Measurements from ENCODE around the gene HORMAD2.
"Not testable (repeated sequence)": the region's sequence is repeated elsewhere in the genome, so short reads cannot be mapped to it uniquely, and the experiment has no call there.

The HORMAD2 gene

DNA sequence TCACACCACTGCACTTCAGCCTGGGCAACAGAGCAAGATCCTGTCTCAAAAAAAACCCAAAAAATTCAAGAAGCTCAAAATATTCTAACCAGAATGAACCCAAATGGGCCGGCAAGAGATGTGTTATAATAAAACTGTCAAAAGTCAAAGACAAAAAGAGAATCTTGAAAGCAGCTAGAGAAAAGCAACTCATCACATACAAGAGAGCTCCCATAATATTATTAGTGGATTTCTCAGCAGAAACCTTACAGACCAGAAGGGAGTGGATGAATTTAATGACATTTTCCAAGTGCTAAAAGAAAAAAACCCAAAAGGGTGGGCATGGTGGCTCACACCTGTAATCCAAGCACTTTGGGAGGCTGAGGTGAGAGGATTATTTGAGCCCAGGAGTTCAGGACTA is 22.9 kb upstream of the HORMAD2 start:
- DNase-seq = no peak

DNA sequence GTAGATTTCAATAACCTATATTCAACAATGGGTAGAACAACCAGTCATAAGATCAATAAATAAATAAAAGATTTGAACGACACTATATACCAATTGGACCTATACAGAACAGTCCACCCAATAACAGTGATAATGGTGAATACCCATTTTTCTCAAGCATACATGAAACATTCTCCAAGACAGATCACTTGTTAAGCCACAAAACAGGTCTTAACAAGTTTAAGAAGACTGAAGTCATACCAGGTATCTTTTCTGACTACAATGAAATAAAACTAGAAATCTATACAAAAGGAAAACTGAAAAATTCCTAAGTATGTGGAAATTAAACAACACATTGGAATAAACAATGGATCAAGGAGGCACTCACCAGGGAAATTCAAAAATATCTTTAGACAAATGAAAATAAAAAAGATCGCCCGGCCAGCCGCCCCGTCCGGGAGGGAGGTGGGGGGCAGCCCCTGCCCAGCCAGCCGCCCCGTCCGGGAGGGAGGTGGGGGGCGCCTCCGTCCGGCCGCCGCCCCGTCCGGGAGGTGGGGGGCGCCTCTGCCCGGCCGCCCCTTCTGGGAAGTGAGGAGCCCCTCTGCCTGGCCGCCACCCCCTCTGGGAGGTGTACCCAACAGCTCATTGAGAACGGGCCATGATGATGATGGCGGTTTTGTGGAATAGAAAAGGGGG is 20.8 kb upstream of the HORMAD2 start:
- DNase-seq = not testable (repeated sequence)

DNA sequence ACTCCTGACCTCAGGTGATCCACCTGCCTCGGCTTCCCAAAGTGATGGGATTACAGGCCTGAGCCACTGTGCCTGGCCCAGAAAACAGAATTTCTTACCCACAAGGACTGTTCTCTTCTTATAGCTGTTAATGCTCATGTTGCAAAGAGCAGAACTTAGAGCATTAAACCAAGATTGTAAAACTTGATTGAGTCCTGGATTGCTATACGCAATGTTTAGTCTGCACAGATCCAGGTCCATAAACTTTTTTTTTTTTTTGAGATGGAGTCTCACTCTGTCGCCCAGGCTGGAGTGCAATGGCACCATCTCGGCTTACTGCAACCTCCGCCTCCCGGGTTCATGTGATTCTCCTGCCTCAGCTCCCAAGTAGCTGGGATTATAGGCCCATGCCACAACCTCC is 19.2 kb upstream of the HORMAD2 start:
- DNase-seq = not testable (repeated sequence)

DNA sequence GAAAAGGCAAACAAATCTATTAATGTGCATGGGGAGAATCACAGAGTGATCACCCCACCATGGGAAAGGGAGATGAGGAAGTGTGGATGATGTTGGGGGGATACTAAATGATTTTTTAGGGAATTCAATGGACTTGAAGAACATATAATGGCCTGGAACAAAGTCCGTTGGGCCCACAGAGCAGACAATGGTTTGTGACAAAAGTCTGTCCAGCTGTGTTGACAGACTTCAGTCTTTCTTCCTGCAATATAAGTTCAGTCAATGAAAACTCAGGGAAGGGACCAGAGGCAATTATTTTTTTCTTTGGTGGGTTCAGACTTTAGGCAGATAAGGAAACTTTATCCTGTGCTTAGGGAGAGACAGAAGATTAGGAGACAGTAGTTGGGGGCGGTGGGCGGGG is 18.0 kb upstream of the HORMAD2 start:
- DNase-seq = no peak

DNA sequence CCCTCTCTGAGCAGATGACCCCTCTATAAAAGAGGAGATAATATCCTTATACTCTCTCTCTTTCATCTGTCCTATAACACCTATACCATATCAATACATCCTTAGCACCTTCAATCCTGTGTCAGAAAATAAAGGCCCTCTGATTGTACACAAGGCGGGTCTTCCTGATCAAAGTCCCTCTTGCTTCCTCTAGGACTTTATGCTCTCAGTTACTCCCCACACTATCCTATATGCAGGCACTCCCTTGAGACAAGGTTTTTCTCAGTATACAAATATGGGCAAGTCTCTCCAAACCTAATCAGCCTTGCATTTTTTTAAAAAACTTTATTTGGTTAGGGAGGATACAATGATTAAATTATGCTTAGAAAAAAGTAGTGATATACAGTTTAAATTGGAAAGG is 17.3 kb upstream of the HORMAD2 start:
- DNase-seq = no peak

DNA sequence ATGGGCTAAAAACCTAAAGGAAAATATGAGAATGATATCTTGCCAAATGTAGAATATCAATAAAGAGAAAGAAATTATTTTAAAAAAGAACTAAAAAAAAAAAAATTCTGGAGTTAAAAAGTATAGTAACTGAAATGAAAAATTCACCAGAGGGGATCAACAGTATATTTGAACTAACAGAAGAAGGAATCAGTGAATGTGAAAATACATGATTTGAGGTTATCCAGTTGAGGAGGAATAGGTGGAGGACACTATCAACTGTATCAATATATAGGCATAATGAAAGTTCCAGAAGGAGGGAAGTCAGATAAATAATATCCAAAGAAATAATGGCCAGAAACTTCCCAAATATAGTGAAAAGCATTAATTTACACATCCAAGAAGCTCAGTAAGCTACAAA is 16.1 kb upstream of the HORMAD2 start:
- DNase-seq = no peak

DNA sequence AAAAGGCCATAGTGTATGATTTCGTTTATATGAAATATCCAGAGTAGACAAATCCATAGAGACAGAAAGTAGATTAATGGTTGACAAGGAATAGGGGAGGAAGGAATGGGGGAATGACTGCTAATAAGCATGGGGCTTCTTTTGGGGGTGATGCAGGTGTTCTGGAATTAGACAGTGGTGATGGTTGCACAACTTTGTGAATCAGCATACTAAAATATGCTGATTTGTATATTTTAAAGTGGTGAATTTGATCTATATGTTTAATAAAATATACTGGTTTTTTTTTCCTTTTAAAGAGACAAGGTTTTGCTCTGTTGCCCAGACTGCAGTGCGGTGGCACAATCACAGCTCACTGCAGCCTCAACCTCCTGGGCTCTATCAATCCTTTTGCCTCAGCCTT is 6.5 kb upstream of the HORMAD2 start:
- DNase-seq = no peak

DNA sequence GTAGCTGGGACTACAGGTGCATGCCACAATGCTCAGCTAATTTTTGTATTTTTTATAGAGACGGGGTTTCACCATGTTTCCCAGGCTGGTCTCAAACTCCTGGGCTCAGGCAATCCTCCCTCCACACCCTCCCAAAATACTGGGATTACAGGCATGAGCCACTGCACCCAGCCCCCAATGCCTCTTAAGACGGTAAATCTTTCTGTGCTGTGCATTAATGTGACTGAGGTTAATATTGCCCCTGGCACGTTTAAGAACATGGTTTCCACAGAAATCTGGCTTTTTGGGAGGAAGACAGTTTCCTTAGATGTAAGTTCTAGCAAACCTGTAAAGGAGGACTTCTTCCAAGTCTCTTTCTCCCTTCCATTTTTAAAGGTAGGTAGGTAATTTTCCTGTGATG is 6.1 kb upstream of the HORMAD2 start:
- DNase-seq = no peak

DNA sequence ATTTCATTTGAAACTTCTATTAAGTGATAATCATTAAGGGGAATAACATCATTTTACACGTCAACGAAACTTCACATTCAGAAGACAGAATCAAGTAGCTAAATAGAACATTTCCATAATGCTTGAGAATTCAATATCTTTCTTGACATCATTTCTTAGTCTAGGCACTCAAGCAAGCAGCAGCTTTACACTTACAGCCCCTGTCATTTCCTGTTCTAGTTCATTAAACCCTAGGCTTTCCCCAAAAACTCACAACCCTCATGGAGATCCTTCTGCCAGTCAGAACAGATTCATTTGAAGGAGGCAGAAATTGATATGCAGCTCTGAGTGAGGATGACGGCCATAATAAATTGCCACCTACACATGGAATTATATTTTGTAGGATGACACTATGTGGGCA is 5.3 kb upstream of the HORMAD2 start:
- no peak for DNase-seq

DNA sequence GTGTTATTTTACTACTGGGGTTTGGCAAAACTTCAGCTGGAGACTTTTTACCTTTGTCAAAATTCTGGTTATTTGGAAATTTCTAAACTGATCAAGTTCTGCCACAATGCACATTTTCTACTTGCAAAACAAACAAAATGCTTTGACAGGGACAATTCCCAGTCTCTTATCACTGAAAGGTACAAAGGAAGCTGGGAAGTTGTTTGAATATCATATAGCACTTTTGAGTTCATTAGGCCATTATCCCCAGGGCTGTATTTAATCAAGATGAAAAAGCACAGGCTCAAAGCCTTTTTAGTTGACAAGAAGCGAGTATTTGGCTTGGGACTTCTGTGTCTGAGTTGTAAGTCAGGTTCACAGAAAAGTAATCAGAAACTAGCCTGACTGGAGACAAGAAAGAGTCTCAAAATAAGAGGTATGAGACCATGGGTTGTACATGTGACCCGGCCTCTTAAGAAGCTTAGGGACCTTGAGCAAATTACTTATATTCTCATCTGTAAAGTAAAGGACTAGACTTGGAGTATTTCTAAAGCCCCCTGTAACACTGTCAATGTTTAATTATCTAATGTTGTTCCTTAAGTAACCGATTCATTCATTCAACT is 2.9 kb upstream of the HORMAD2 start:
- DNase-seq = no peak

DNA sequence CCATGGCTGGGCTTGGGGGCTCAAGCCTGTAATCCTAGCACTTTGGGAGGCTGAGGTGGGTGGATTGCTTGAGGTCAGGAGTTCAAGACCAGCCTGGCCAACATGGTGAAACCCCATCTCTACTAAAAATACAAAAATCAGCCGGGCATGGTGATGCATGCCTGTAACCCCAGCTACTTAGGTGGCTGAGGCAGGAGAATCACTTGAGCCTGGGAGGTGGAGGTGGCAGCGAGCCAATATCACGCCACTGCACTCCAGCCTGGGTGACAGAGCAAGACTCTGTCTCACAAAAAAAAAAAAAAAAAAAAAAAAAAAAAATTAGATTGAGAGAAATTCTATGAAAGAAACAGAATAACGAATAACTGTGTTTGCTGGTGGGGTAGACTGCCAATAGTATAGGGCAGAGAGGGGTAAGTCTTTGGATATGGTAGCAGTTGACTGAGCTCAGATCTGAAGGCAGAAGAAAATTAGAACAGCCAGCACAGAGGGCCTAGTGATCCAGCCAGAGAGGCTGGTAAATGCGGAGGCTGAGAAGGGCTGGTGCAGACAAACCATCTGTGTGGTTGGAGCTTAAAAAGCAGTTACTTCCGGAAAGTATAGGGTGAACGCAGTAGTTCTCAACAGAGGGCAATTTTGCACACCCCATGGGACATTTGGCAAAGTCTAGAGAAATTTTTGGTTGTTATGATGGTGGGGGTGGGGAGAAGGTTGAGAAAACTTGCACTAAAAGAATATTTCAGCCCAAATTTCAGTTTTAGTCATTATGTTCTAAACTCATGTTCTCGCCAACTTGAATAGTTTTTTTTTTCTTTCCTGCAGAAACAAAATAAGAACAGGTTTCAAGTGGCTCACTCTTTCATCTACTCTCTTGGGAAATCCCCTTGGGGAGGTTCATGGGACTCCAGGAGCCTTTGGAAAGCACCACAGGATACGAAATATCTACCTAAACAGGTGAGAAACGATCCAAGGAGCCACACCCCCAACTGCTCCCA is 1.6 kb upstream of the HORMAD2 start:
- DNase-seq = no peak

DNA sequence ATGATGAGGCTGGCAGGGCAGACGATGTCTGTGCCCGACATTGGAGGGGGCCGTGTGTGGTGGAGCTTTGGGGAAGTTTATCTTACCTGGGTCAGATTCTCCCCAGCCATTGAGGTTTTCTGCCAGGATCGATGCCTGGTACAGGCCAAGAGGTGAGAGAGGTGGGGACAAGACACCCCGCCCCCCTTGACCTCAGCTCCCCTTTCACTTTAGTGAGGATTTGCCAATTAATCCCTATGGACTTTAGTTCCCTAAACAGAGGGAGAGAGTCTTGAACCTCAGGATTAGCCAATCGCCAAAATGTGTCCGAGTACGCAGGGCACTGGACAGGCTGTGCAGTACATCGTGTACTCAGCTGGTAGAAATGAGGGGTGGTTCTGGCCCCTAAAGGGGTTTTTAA is 541 bp downstream of the HORMAD2 start:
- no peak for DNase-seq

DNA sequence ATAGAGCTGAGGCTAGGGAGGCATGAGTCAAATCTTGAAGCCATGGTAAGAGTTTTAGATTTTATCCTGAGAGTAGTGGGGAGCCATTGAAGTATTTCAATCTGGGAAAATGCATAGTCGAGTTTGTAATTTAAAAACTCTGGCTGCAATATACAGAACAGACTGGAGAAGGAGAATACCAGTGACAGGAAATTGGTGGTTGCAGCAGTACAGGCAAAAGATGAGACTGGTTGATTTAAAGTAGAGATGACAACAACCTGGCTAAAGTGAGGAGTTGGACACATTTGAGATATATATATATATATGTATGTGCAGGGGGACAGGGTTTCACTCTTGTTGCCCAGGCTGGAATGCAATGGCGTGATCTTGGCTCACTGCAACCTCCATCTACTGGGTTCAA is 6.2 kb downstream of the HORMAD2 start:
- DNase-seq = no peak

DNA sequence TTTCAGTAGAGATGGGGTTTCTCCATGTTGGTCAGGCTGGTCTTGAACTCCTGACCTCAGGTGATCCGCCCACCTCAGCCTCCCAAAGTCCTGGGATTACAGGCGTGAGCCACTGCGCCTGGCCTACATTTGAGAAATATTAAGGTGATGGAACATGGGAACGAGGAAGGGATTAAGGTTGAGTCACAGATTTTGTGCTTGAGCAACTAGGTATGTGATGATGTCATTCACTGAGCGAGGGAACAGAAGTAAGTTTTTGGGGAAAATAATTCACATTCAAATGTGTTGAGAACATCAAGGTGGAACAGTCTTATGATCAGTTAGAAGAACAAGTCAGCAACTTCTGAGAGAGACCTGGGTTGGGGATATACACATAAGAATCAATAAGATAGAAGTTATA is 6.8 kb downstream of the HORMAD2 start:
- DNase-seq = not testable (repeated sequence)

DNA sequence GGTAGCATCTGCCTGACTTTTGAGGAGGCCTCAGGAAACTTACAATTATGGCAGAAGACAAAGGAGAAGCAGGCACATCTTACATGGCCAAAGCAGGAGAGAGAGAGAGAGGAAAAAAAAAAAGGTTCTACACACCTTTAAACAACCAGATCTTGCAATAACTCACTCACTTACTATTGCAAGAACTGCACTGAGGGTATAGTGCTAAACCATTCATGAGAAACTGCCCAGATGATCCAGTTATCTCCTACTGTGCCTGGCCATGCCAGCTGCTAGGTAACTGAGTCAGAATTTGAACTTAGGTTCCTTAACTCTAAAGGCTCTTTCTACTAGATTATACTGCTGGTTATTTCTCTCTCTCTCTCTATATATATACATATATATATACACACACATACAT is 7.3 kb downstream of the HORMAD2 start:
- no peak for DNase-seq

DNA sequence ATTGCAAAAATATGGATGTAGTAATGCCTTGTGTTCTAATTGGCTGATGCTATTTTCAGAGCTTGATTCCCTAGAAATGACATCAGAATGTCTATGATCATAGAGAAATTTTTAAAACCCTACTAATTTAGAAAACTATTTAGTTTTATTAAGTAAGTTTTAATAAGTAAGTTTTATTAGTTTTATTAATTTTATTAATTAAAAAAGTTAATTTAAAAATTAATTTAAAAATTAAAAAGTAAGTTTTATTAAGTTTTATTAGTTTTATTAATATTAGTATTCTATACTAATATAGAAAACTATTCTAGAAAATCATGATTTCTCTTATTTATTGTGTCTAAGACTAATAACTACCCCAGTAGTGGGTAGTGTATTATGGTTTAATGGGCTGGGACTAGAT is 8.2 kb downstream of the HORMAD2 start:
- DNase-seq = no peak

DNA sequence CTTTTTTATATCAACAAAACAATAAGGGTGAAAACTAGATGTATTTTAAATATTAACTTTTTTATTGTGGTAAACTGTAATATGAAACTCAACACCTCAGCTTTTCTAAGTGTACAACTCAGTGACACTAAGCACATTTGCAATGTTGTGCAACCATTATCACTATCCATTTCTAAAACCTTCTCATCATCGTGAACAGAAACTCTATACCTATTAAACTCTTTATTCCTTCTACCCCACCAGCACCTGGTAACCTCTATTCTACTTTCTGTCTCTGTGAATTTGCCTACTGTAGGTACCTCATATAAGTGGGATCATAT is 9.4 kb downstream of the HORMAD2 start:
- no peak for DNase-seq

DNA sequence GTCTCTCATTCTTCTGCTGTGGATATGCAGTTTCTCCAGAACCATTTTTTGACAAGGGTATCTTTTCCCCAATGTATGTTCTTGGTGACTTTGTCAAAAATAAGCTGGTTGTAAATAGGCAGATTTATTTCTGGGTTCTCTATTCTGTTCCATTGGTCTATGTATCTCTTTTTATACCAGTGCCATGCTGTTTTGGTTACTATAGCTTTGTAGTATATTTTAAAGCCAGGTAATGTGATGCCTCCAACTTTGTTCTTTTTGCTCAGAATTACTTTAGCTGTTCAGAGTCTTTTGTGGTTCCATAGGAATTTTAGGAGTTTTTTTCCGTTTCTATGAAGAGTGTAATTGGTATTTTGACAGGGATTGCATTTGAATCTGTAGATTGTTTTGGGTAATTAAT is 12.4 kb downstream of the HORMAD2 start:
- no peak for DNase-seq

DNA sequence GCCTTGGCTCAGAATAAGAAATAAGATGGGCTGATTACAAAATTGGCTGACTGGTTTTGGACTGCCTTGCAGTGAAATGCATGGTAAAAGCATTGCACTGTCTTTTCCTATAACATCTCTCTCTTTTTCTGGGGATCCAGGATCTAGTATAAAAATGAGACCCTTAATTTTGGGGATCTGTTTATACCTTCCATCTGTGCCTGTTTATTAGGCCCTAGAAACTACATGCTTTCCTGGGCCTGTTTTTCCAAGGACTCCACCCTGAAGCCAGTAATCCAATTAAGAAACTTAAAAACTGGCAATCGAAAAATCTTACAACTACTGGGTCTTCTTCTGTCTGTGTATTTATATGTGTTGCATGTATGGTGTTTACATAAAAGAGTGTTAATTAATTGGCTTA is 14.5 kb downstream of the HORMAD2 start:
- DNase-seq = no peak

DNA sequence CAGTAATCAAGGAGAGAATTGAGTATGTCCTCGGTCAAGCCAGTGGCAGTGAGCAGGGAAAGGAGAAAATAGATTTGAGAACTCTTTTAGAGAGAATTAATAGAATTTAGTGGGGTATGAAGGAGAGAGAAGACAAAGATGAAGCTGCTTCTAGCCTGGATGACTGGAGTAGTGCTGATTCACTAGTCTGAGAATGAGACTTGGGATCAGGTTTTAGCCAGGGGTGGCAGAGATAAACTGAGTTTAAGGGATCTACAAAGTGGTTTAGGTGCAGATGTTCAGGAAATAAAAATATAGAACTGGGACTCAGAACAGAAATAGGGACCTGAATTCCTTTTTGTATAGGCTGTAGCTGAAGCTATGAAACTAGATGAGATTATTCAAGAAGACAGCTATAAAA is 17.6 kb downstream of the HORMAD2 start:
- DNase-seq = no peak

DNA sequence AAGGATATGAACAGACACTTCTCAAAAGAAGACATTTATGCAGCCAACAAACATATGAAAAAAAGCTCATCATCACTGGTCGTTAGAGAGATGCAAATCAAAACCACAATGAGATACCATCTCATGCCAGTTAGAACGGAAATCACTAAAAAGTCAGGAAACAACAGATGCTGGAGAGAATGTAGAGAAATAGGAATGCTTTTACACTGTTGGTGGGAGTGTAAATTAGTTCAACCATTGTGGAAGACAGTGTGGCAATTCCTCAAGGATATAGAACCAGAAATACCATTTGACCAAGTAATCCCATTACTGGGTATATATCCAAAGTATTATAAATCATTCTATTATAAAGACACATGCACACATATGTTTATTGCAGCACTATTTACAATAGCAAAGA is 20.5 kb downstream of the HORMAD2 start:
- not testable (repeated sequence) for DNase-seq

DNA sequence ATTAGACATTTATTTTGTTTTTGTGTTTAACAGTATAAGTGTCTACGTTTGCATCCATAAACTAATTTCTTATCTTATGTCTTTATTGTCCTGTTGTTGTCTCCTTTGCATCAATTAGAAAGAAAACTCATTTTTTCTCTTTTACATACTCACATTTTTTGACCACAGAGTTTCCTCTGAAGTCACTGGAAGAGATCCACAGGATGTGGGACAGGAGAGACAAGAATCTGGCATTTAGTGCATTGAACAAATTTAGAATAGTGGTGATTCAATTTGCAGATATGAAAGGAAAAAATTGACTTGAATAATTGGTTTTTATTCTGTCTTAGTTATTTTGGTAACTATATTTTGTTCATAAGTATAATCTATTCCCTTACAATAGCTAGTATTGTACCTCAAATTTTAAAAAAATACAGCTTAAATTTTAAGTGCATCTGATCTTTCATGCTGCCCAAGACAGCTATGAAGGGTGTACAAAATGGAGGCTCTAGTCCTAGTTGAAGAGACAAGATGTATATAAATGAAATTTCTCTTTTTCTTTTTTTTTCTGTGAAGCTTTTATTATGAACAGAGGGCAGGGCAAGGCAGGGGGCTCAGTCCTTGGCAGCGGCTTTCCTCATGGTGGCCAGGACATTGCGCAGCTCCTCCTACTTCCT is 24.4 kb downstream of the HORMAD2 start:
- DNase-seq = no peak

DNA sequence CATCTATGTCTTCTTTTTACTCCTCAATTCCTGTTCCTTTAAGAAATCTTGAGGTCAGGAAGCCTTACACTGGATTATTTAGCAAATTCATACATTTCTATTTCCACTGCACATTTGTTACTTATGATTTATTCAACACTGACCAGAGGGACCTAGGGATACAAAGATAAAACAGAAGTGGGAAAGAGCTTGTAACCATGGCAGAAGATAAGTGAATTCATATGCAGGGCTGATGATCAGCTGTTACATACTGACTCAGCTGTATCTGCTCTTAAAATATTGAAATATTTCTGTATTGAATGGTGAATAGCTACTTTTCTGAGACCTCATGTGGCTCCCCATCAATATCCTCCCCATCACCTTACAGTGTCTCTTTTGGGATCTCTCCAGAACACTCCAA is 25.2 kb downstream of the HORMAD2 start:
- DNase-seq = no peak

DNA sequence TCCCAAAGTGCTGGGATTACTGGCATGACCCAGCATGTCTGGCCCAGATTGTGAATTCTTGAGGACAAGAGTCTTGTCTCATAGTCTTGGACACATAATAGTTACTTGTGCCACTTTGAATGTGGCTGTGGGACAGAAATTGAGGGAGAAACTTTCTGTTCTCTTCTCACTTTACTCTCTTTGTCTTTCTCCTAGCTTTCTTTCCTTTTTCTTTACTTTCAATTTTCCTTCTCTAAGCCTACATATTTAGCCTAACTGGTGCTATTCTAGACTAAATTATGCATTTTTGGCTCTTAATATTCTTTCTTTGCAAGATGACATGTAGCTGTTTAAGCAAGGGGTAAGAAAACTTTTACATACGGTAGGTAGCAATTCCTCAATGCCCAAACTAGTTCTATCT is 33.2 kb downstream of the HORMAD2 start:
- DNase-seq = no peak
